ENCODE data around the gene SCCPDH.

DNA sequence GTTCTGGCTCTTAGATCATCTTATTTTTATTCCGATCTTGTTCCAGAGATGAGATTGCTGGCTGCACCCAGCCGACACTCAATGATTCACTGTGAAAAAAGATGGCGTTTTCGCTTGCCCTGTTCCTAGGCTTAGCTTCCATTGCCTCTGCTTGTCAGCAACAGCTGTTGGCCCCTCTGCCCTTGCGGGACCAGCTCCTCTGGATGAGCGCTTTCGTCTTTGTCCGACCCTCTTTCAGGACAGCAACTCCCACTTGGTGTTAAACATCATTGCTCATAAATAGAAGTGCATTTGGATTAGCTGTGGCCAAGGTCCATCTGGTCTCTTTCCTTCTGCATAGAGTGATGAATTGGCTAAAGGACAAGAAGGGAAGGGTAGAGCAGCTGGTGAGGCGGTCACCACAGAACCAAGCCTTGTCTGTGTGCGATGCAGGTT, 43.5 kb upstream of the SCCPDH start:
- TF ChIP-seq, protein P1, sequence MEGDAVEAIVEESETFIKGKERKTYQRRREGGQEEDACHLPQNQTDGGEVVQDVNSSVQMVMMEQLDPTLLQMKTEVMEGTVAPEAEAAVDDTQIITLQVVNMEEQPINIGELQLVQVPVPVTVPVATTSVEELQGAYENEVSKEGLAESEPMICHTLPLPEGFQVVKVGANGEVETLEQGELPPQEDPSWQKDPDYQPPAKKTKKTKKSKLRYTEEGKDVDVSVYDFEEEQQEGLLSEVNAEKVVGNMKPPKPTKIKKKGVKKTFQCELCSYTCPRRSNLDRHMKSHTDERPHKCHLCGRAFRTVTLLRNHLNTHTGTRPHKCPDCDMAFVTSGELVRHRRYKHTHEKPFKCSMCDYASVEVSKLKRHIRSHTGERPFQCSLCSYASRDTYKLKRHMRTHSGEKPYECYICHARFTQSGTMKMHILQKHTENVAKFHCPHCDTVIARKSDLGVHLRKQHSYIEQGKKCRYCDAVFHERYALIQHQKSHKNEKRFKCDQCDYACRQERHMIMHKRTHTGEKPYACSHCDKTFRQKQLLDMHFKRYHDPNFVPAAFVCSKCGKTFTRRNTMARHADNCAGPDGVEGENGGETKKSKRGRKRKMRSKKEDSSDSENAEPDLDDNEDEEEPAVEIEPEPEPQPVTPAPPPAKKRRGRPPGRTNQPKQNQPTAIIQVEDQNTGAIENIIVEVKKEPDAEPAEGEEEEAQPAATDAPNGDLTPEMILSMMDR (IDR thresholded peaks at IDR 0.05; ENCODE audit: low read depth, low read length, missing input control) = no peak
- TF ChIP-seq, protein P2, sequence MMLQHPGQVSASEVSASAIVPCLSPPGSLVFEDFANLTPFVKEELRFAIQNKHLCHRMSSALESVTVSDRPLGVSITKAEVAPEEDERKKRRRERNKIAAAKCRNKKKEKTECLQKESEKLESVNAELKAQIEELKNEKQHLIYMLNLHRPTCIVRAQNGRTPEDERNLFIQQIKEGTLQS (IDR thresholded peaks at IDR 0.05) = no peak
- no peak for TF ChIP-seq FOXA1 (IDR thresholded peaks at IDR 0.05)
- no peak for TF ChIP-seq SP1 (IDR thresholded peaks at IDR 0.05)
- no peak for TF ChIP-seq TAF1 (conservative IDR thresholded peaks at IDR 0.05)
- TF ChIP-seq RXRA (IDR thresholded peaks at IDR 0.05) = no peak
- TF ChIP-seq JUND (IDR thresholded peaks at IDR 0.05) = no peak

Measured in liver (tissue), 3 donors.